RWPE2 (cell line): Measurements from ENCODE around the gene SCYL1.

ENCODE experiments used
- ATAC-seq: fragments of 200-7000 bp; cut with Tn5 transposase; 3 replicates; pipeline ENCODE4 v1.9.1; 2021; ENCODE audit warnings: low read depth
- DNase-seq: peaks from one replicate; pipeline ENCODE4 v3.0.0-alpha.2; 2020; ENCODE audit warnings: low spot score
- H3K27ac ChIP-seq: fragments of 450-650 bp; 2 replicates; pipeline ENCODE4 v1.5.1; 2017; ENCODE audit warnings: mild to moderate bottlenecking; ENCODE audit not compliant: poor library complexity, severe bottlenecking
- H3K27me3 ChIP-seq: fragments of 250-450 bp; sonication (Bioruptor Pico); 2 replicates; pipeline ENCODE4 v1.5.1; 2021; ENCODE audit warnings: mild to moderate bottlenecking, moderate library complexity; ENCODE audit not compliant: insufficient read depth, poor library complexity, severe bottlenecking
- H3K36me3 ChIP-seq: fragments of 250-450 bp; sonication (Bioruptor Pico); 2 replicates; pipeline ENCODE4 v1.5.1; 2020; ENCODE audit warnings: low read depth, mild to moderate bottlenecking, moderate library complexity
- H3K4me1 ChIP-seq: fragments of 250-450 bp; sonication (Bioruptor Pico); 2 replicates; pipeline ENCODE4 v1.5.1; 2021; ENCODE audit warnings: mild to moderate bottlenecking, moderate library complexity; ENCODE audit not compliant: insufficient read depth, poor library complexity, severe bottlenecking
- H3K4me3 ChIP-seq: fragments of 250-450 bp; sonication (Bioruptor Pico); 2 replicates; pipeline ENCODE4 v1.5.1; 2021; ENCODE audit warnings: mild to moderate bottlenecking, moderate library complexity; ENCODE audit not compliant: severe bottlenecking
- H3K9me3 ChIP-seq: fragments of 250-450 bp; sonication (Bioruptor Pico); 2 replicates; pipeline ENCODE4 v1.5.1; 2021; ENCODE audit warnings: mild to moderate bottlenecking, moderate library complexity; ENCODE audit not compliant: severe bottlenecking
- TF ChIP-seq, protein P1 (sequence below): fragments of 450-650 bp; IDR thresholded peaks from one replicate; pipeline ENCODE4 v1.5.1; 2017; ENCODE audit warnings: mild to moderate bottlenecking, moderate library complexity; ENCODE audit not compliant: poor library complexity, severe bottlenecking

SCYL1 gene

GRCh38 chr11:65503949-65504673, 20.8 kb upstream of the SCYL1 start:
- peak overlapping the region; percentile 70 for H3K4me3 ChIP-seq
- no peaks in the 10 kb centered on the region for H3K27me3 ChIP-seq
- H3K4me1 ChIP-seq: no peaks in the 10 kb centered on the region
- H3K36me3 ChIP-seq: peaks cover 73% of the 10 kb centered on the region
- ATAC-seq (no peak), DNase-seq (no peak)
- H3K27ac ChIP-seq: peak overlapping the region; percentile 99
- TF ChIP-seq, protein P1, sequence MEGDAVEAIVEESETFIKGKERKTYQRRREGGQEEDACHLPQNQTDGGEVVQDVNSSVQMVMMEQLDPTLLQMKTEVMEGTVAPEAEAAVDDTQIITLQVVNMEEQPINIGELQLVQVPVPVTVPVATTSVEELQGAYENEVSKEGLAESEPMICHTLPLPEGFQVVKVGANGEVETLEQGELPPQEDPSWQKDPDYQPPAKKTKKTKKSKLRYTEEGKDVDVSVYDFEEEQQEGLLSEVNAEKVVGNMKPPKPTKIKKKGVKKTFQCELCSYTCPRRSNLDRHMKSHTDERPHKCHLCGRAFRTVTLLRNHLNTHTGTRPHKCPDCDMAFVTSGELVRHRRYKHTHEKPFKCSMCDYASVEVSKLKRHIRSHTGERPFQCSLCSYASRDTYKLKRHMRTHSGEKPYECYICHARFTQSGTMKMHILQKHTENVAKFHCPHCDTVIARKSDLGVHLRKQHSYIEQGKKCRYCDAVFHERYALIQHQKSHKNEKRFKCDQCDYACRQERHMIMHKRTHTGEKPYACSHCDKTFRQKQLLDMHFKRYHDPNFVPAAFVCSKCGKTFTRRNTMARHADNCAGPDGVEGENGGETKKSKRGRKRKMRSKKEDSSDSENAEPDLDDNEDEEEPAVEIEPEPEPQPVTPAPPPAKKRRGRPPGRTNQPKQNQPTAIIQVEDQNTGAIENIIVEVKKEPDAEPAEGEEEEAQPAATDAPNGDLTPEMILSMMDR: no peak
- H3K9me3 ChIP-seq: no peaks in the 10 kb centered on the region

DNA sequence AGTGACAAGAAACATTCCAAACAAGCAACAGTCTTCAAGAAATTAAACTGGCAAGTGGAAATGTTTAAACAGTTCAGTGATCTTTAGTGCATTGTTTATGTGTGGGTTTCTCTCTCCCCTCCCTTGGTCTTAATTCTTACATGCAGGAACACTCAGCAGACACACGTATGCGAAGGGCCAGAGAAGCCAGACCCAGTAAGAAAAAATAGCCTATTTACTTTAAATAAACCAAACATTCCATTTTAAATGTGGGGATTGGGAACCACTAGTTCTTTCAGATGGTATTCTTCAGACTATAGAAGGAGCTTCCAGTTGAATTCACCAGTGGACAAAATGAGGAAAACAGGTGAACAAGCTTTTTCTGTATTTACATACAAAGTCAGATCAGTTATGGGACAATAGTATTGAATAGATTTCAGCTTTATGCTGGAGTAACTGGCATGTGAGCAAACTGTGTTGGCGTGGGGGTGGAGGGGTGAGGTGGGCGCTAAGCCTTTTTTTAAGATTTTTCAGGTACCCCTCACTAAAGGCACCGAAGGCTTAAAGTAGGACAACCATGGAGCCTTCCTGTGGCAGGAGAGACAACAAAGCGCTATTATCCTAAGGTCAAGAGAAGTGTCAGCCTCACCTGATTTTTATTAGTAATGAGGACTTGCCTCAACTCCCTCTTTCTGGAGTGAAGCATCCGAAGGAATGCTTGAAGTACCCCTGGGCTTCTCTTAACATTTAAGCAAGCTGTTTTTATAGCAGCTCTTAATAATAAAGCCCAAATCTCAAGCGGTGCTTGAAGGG, 20.0 kb upstream of the SCYL1 start:
- Histone ChIP-seq H3K27ac (peak overlapping the region; percentile 99), H3K9me3 (no peaks in the 10 kb centered on the region), H3K27me3 (no peaks in the 10 kb centered on the region), H3K4me3 (peak overlapping the region; percentile 70), H3K4me1 (no peaks in the 10 kb centered on the region), H3K36me3 (peaks cover 65% of the 10 kb centered on the region)
- no peak for ATAC-seq
- DNase-seq: no peak
- TF ChIP-seq, protein P1: no peak

- Histone ChIP-seq H3K36me3 (peaks cover 57% of the 10 kb centered on the region), H3K9me3 (no peaks in the 10 kb centered on the region), H3K27ac (peak overlapping the region; percentile 99), H3K27me3 (no peaks in the 10 kb centered on the region), H3K4me1 (no peaks in the 10 kb centered on the region), H3K4me3 (peak overlapping the region; percentile 70)
- no peak for DNase-seq
- TF ChIP-seq, protein P1: no peak
- no peak for ATAC-seq
Observed at GRCh38 chr11:65505466-65506289, 19.2 kb upstream of the SCYL1 start.

- no peaks in the 10 kb centered on the region for H3K27me3 ChIP-seq
- H3K36me3 ChIP-seq: peaks cover 51% of the 10 kb centered on the region
- DNase-seq: no peak
- peak overlapping the region; percentile 70 for H3K4me3 ChIP-seq
- no peaks in the 10 kb centered on the region for H3K4me1 ChIP-seq
- H3K27ac ChIP-seq: peak overlapping the region; percentile 99
- H3K9me3 ChIP-seq: no peaks in the 10 kb centered on the region
- no peak for ATAC-seq
- TF ChIP-seq, protein P1: no peak
Observed at GRCh38 chr11:65506290-65506771, 18.6 kb upstream of the SCYL1 start.
